Endothelial cell of umbilical vein (primary cell): Measurements from ENCODE around the gene SYNGAP1.

Experiments used
- CTCF ChIP-seq, 2 donors: IDR thresholded peaks; 1 replicate in 1 of 2; 2 replicates in 1 of 2; pipeline ENCODE4 v1.5.1; 2011; ENCODE audit warnings: low read length in 2 of 2, mild to moderate bottlenecking in 2 of 2, moderate library complexity in 2 of 2, control low read depth in 1 of 2, inconsistent platforms in 1 of 2, low read depth in 1 of 2; ENCODE audit not compliant: insufficient read depth in 1 of 2; ENCODE audit errors: extremely low read depth in 1 of 2
- EZH2 ChIP-seq: IDR thresholded peaks from 2 replicates; pipeline ENCODE4 v1.6.1; 2012; ENCODE audit warnings: borderline replicate concordance, low read depth, mild to moderate bottlenecking, moderate library complexity, low read length, inconsistent platforms; ENCODE audit not compliant: severe bottlenecking
- GATA2 ChIP-seq: IDR thresholded peaks from 2 replicates; pipeline ENCODE4 v1.7.0; 2011; ENCODE audit warnings: low read depth, mild to moderate bottlenecking, moderate library complexity, mixed read lengths, low read length; ENCODE audit not compliant: insufficient read length, insufficient read depth
- POLR2A ChIP-seq: IDR thresholded peaks from 2 replicates; pipeline ENCODE4 v1.6.1; 2012; ENCODE audit warnings: low read depth, mild to moderate bottlenecking, control low read depth, low read length
- POLR2AphosphoS5 ChIP-seq: IDR thresholded peaks from 2 replicates; pipeline ENCODE4 v1.6.1; 2012; ENCODE audit warnings: low read depth, mild to moderate bottlenecking, control low read depth, low read length, moderate library complexity; ENCODE audit not compliant: insufficient read depth
- TF ChIP-seq, protein P1 (sequence below): IDR thresholded peaks from 2 replicates; pipeline ENCODE4 v1.6.1; 2011; ENCODE audit not compliant: insufficient read depth, insufficient read length

DNA sequence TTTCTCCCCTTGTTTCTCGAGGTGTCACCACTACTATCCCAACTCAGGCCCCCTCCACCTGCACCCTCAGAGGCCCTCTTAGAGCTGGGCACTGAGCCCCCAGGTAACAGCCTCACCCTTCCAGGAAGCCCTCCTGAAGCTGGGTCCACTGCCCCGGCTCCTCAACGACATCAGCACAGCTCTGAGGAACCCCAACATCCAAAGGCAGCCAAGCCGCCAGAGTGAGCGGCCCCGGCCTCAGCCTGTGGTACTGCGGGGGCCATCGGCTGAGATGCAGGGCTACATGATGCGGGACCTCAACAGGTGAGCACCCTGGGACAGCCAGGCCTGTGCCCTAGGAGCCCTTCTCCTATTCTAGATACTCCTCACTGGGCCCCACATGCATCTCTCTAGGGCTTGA is 21.6 kb downstream of the SYNGAP1 start:
- no peak for TF ChIP-seq POLR2A
- no peak for TF ChIP-seq EZH2
- TF ChIP-seq CTCF (IDR thresholded peaks at IDR 0.05; ENCODE audit: extremely low read depth in 1 of 2, insufficient read depth in 1 of 2, low read depth in 1 of 2, low read length in 2 of 2) = no peak
- no peak for TF ChIP-seq POLR2AphosphoS5
- TF ChIP-seq, protein P1, sequence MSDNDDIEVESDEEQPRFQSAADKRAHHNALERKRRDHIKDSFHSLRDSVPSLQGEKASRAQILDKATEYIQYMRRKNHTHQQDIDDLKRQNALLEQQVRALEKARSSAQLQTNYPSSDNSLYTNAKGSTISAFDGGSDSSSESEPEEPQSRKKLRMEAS = no peak
- no peak for TF ChIP-seq GATA2
